ENCODE results near the gene KLF13.

- TF ChIP-seq, protein P1, sequence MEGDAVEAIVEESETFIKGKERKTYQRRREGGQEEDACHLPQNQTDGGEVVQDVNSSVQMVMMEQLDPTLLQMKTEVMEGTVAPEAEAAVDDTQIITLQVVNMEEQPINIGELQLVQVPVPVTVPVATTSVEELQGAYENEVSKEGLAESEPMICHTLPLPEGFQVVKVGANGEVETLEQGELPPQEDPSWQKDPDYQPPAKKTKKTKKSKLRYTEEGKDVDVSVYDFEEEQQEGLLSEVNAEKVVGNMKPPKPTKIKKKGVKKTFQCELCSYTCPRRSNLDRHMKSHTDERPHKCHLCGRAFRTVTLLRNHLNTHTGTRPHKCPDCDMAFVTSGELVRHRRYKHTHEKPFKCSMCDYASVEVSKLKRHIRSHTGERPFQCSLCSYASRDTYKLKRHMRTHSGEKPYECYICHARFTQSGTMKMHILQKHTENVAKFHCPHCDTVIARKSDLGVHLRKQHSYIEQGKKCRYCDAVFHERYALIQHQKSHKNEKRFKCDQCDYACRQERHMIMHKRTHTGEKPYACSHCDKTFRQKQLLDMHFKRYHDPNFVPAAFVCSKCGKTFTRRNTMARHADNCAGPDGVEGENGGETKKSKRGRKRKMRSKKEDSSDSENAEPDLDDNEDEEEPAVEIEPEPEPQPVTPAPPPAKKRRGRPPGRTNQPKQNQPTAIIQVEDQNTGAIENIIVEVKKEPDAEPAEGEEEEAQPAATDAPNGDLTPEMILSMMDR (IDR thresholded peaks at IDR 0.05; ENCODE audit: insufficient read depth, low read depth, low read length), result no peak
- TF ChIP-seq EZH2 (IDR thresholded peaks at IDR 0.05; ENCODE audit: insufficient read depth, low read length), result no peak
Measured at GRCh38 chr15:31341071-31341470, 14.4 kb downstream of the KLF13 start.

Measured in astrocyte (in vitro differentiated cells and primary cell).